Stomach (tissue), 9 donors: ENCODE results near the gene TPST2. TPM values are rescaled to one million over a fixed set of nuclear protein-coding genes. Genes with fewer than 3 reads are reported as not detected.
"Not testable (repeated sequence)": the region's sequence is repeated elsewhere in the genome, so short reads cannot be mapped to it uniquely, and the experiment has no call there.

Experiments used
- DNase-seq, 2 donors: peaks; one replicate each; pipeline versions ENCODE4 v3.0.0 to v3.0.0-alpha.2; 2013 to 2019
- H3K27ac ChIP-seq, 5 donors: fragments of 200-600 bp in 4 of 5; sonication (generic) in 4 of 5; one replicate each; pipeline ENCODE4 v1.5.1; 2013 to 2019; ENCODE audit warnings: mild to moderate bottlenecking in 1 of 5, moderate library complexity in 1 of 5
- H3K27me3 ChIP-seq, 3 donors: fragments of 200-600 bp; sonication (generic); one replicate each; pipeline ENCODE4 v1.5.1; 2017 to 2019; ENCODE audit warnings: mixed run types in 1 of 3
- H3K36me3 ChIP-seq, 4 donors: fragments of 200-600 bp; sonication (generic); 1 replicate in 3 of 4; 2 replicates in 1 of 4; pipeline ENCODE4 v1.5.1; 2016 to 2019
- H3K4me1 ChIP-seq, 4 donors: fragments of 200-600 bp; sonication (generic); one replicate each; pipeline ENCODE4 v1.5.1; 2016 to 2019
- H3K4me3 ChIP-seq, 4 donors: fragments of 200-600 bp; sonication (generic) in 3 of 4; one replicate each; pipeline ENCODE4 v1.5.1; 2016 to 2019; ENCODE audit warnings: mild to moderate bottlenecking in 1 of 4
- H3K9me3 ChIP-seq, 4 donors: fragments of 200-600 bp; sonication (generic); one replicate each; pipeline ENCODE4 v1.5.1; 2016 to 2019
- CTCF ChIP-seq, 7 experiments: fragments of 450-650 bp in 4 of 7; fragments of 200-600 bp in 3 of 7; sonication (generic) in 3 of 7; IDR thresholded peaks; one replicate each; pipeline ENCODE4 v1.5.1; 2016 to 2019; ENCODE audit warnings: antibody characterized with exemption in 7 of 7, control low read depth in 2 of 7, mild to moderate bottlenecking in 1 of 7
- EP300 ChIP-seq: sonication (generic); formaldehyde crosslinking; IDR thresholded peaks from one replicate; pipeline ENCODE4 v1.6.1; 2017; ENCODE audit warnings: antibody characterized with exemption
- POLR2A ChIP-seq, 4 donors: fragments of 450-650 bp; IDR thresholded peaks; one replicate each; pipeline ENCODE4 v1.6.1; 2016; ENCODE audit warnings: antibody characterized with exemption in 4 of 4, control low read depth in 2 of 4, mild to moderate bottlenecking in 1 of 4, moderate library complexity in 1 of 4
- POLR2AphosphoS5 ChIP-seq, 3 donors: sonication (generic); formaldehyde crosslinking; IDR thresholded peaks; one replicate each; pipeline ENCODE4 v1.6.1; 2016; ENCODE audit warnings: antibody characterized with exemption in 3 of 3
- WGBS, 5 donors: extraction: QIAGEN DNeasy Blood & Tissue Kit in 3 of 5; methylation state at CpG; one replicate each; pipeline versions ENCODE4 v1.1.5 to v1.1.7; 2013 to 2018; 5-methylcytosine and 5-hydroxymethylcytosine counted together
- intact Hi-C: fragments of 100-400 bp; cut with DNase I; formaldehyde crosslinking; loops from one replicate; pipeline ENCODE4 v1.15.1; 2023; ENCODE audit warnings: low total_unique reads
- polyA plus RNA-seq, 3 donors: library from polyadenylated mRNA; stranded (reverse); fragments of 200-250 nt; gene quantifications; one replicate each; pipeline ENCODE4 v1.2.3, GENCODE V29; 2013
- total RNA-seq, 5 donors: library from RNA; depleted of rRNA; stranded (reverse); fragments of >200 nt; gene quantifications; one replicate each; pipeline versions ENCODE4 v1.1.0 to v1.2.3, GENCODE V29; 2014 to 2016
- donor health status: healthy with polysubstance abuse.
- donor health status: Bipolar disorder and iron deficiency.
- donor health status: healthy.

TPST2 gene
- total and polyA plus RNA-seq, 8 donors: 5.3 to 88.3 (median 10.4) TPM

- H3K4me3 ChIP-seq: no peak overlapping the region
- H3K27ac ChIP-seq: no peak overlapping the region
- H3K4me1 ChIP-seq: peaks cover 0 to 5% (median 0%) of the 10 kb centered on the region in 4 donors
- H3K27me3 ChIP-seq: peaks cover 0 to 70% (median 0%) of the 10 kb centered on the region in 3 donors
- no peaks in the 10 kb centered on the region for H3K36me3 ChIP-seq
- no peak for TF ChIP-seq EP300
- no peak for TF ChIP-seq CTCF (IDR thresholded peaks at IDR 0.05)
- no peak for TF ChIP-seq POLR2AphosphoS5 (IDR thresholded peaks at IDR 0.05)
- TF ChIP-seq POLR2A (IDR thresholded peaks at IDR 0.05): no peak
- intact Hi-C loops: no loop called here
- no peaks in the 10 kb centered on the region for H3K9me3 ChIP-seq
- no peak for DNase-seq
- 42 to 51% (median 47%) methylated on average over 5 of the region's 5 CpGs for WGBS, 5 donors
Measured at GRCh38 chr22:26615149-26615548, 25.2 kb upstream of the TPST2 start.

GRCh38 chr22:26614322-26614721 is 24.4 kb upstream of the TPST2 start:
- intact Hi-C loops: no loop called here
- no peaks in the 10 kb centered on the region for H3K9me3 ChIP-seq
- TF ChIP-seq POLR2A (IDR thresholded peaks at IDR 0.05) (no peak), POLR2AphosphoS5 (IDR thresholded peaks at IDR 0.05) (no peak), EP300 (no peak), CTCF (IDR thresholded peaks at IDR 0.05) (no peak)

GRCh38 chr22:26613753-26614152 is 23.8 kb upstream of the TPST2 start:
- H3K4me3 ChIP-seq, H3K27ac ChIP-seq, intact Hi-C loops, H3K4me1 ChIP-seq, H3K9me3 ChIP-seq, H3K36me3 ChIP-seq, DNase-seq: not testable (repeated sequence)
- peaks cover 0 to 61% (median 0%) of the 10 kb centered on the region in 3 donors for H3K27me3 ChIP-seq
- 20 to 30% (median 26%) methylated on average over 9 to 10 of the region's 10 CpGs for WGBS, 5 donors

More at GRCh38 chr22:26614322-26614721, 24.4 kb upstream of the TPST2 start:
- Histone ChIP-seq H3K27ac (no peak overlapping the region), H3K27me3 (peaks cover 0 to 65% (median 0%) of the 10 kb centered on the region in 3 donors), H3K36me3 (no peaks in the 10 kb centered on the region), H3K4me1 (peaks cover 0 to 5% (median 0%) of the 10 kb centered on the region in 4 donors), H3K4me3 (no peak overlapping the region)
- DNase-seq: no peak
- WGBS, 5 donors: 50 to 54% (median 53%) methylated on average over 14 of the region's 14 CpGs

DNA sequence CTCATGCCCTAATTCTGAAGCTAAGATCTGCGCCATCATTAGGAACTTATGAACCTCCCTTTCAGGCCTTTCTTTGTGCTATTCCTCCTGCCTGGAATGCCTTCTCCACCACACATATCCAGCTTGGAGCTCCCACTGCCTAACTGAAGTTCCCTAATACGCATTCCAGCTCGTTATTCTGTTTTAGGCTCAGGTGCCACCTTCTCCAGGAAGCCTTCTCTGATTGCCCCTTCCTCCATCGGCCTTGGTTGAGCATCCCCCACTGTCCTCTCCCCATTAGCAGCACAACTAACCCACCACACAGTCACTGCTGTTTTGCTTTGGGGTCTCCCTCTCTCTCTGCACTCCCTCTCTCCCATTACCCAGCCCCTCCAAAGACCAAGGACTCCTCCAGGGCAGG is 22.7 kb upstream of the TPST2 start:
- intact Hi-C loops: no loop called here
- DNase-seq: no peak
- H3K4me1 ChIP-seq: no peaks in the 10 kb centered on the region
- no peak for TF ChIP-seq POLR2A (IDR thresholded peaks at IDR 0.05)
- no peak overlapping the region for H3K27ac ChIP-seq
- no peaks in the 10 kb centered on the region for H3K36me3 ChIP-seq
- H3K9me3 ChIP-seq: no peaks in the 10 kb centered on the region
- WGBS, 5 donors: 77 to 97% (median 91%) methylated on average over 4 of the region's 4 CpGs
- H3K4me3 ChIP-seq: no peak overlapping the region
- peaks cover 0 to 50% (median 0%) of the 10 kb centered on the region in 3 donors for H3K27me3 ChIP-seq

DNA sequence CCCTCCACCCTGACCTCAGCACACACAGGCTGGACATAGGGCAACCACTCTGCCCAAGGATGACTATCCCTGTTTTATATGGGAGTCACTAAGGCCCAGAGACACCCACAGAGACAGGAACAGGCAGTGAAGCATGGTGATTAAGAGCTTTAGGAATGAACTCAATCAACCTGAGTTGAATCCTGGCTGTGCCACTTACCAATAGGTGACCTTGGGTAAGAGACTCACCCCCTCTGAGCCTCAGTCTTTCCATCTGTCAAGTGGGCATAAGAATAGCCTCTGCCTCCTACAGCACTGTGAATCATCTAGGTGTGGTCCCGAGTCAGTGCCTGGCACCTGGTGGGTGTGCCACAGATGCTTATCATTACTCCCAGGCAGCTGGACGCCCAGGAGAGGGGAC is 21.1 kb upstream of the TPST2 start:
- intact Hi-C loops: no loop called here
- no peak for DNase-seq
- no peak overlapping the region for H3K4me3 ChIP-seq
- H3K27ac ChIP-seq: no peak overlapping the region
- no peaks in the 10 kb centered on the region for H3K4me1 ChIP-seq
- WGBS, 5 donors: 39 to 61% (median 52%) methylated on average over 2 of the region's 2 CpGs
- peaks cover 0 to 36% (median 0%) of the 10 kb centered on the region in 3 donors for H3K27me3 ChIP-seq
- no peaks in the 10 kb centered on the region for H3K9me3 ChIP-seq
- no peaks in the 10 kb centered on the region for H3K36me3 ChIP-seq
- TF ChIP-seq CTCF (IDR thresholded peaks at IDR 0.05) (no peak), POLR2A (IDR thresholded peaks at IDR 0.05) (no peak), EP300 (no peak), POLR2AphosphoS5 (IDR thresholded peaks at IDR 0.05) (no peak)
